HG02943 (cell line): Measurements from ENCODE around the gene CISD3.
A peak's percentile ranks its signal among the peaks of the same experiment; 100 is the strongest.

Experiments
- ATAC-seq: cut with Tn5 transposase; IDR thresholded peaks from one replicate; pipeline ENCODE4 v1.9.1; 2021; ENCODE audit warnings: mild to moderate bottlenecking, low read depth, moderate library complexity; ENCODE audit not compliant: unreplicated experiment

Gene CISD3

DNA sequence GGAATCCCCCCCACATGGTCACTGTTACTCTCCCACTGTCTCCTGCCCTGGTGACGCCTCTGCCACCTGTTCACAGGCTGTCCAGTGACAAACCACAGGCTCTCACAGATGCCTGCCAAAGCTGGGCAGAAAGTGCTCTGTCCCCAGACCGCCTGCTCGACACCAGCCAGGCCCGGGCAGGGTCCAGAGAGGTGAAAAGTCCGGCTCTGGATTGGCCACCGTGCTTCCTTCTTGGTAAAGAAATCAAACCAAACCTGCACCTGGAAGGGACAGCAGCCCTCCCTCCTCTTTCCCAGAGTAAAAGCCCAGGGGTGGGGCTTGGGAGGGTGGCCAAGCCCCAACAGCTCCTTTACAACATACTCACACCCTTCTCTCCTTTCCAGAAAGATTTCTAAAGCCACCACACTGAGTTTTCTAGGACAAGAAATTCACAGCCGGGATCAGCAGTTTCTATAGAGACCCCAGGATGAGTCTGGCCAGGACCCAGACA lies 11.8 kb downstream of the CISD3 start:
- ATAC-seq: no peak

- ATAC-seq: no peak
These were observed 12.5 kb downstream of the CISD3 start for GRCh38 chr17:38742411-38743308.

DNA sequence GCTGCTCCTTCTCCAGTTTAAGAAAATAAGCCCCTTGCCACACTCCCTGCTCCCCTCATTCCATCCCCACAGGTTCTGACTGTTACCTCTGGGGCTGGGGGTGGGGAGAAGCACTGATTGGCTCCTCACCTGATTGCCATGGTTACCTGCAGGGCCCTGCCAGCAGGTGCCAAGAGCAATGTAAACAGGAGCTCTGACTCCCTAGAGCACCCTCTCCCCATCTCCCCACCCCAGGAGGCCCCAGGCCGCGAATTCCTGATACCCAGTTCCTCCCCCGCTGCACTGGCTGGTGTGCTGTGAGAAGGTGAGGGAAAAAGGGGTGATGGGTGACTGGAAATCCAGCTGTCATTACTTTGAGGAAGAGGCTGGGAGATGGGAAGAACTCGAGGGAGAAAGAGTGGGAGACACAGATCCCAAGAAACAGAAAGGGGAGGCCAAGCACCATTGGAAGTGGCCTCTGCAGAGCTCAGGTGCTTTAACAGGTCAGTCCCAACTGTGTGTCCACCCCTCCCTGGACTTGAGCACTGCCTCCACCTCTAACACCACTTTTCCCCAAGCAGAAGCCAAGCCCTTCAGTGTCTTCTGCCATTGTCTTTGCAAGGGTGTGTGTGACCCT lies 13.5 kb downstream of the CISD3 start:
- no peak for ATAC-seq

- ATAC-seq: no peak
These were observed 15.4 kb downstream of the CISD3 start for GRCh38 chr17:38745545-38745944.

GRCh38 chr17:38746004-38746848 lies 16.1 kb downstream of the CISD3 start:
- no peak for ATAC-seq

DNA sequence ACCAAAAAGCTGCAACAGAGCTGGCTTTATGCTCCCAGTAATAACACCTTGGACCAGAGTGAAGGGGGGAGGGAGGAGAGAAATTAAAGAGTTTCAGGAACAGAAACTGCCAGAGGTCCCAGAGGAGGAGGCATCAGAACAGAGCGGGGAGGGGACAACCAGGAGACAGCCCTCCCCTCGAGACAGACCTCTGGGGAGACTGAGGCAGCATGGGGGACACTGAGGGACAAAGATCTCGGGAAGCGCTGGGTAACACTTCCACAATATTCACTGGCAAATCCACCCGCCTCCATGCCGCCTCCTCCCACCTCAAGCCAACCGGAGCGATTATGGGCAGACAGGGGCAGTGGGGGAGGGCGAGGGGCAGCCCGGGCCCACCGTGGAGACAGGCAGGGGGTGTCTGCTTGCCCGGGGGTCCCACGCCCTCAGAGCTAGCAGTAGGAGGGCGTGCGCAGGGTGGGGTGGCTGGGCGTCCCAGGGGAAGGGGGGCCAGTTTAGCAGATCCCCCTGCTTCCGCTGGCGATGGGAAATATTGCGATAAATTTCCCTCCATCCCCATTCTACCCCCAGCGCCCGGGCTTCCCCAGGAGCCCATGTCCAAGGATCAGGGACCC lies 16.8 kb downstream of the CISD3 start:
- ATAC-seq: no peak

DNA sequence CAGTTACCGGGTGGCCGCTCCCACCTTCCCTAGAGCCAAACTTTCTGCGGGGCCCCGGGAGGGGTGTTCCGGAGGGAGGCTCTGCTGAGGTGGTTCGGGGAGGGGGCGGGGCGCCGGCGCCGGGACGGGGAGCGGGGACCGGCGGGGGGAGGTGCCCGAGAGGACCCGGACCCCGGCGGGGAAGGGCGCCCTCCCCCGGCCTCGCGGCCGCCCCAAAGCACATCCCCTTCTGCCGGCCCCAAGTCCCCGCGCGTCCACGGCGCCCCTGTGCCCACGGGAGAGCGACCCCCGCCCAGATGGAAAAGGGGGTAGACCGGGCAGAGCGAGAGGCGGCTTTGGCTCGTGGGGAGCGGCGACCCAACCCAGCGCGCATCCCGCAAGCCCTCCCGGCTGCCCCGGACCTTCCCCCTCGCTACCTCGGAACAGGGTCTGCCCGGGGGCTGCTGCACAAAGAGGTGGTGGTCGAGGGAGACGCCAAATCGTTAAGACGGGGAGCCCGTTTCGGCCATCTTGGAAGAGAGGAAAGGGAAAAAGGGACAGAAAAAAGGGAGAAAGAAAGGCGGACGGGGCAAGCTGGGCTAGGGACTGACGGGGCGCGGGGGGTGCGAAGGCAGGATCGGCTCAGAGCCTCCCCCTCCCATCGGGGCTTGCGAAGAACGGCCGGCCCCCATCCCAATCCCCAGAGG lies 17.5 kb downstream of the CISD3 start:
- no peak for ATAC-seq

DNA sequence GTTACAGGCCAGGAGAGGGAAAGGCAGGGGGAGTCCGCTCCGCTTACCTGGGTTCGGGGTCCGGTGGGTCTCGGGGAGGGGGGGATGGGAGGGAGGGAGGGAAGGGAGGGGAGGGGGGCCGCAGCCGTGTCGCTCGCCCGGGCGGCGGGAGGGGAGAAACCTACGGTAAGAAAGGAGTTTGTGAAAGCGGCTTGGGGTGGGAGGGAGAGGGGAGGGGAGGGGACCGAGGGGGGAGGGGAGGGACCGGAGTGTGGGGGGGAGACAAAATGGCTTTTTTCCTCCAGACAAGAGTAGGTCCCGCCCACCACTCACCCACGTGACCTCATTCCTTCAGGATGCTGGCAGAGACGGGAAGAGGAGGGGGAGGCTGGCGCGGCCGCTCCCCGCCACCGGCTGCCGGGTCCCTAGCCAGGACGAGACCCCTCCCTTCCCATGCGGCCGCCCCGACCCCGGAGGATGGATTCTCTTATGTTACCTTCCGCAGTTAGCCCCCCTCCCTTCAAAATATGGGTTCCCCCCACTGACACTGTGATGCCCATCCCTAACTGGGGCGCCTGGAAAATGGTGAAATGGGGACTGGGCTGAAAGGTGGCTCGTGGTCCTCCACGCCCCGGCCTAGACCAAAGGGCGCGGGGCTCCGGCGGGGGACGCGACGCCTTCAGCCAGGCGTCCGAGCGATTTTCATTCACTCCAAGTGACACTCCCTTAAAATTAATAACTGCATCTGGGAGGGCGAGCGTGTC lies 18.2 kb downstream of the CISD3 start, which contains the start of gene PCGF2:
TSS of gene PCGF2 (minus strand) at position 188 of the 743 bp plus-strand sequence. CDS start 7,934 bp downstream, outside the sequence.
- no peak for ATAC-seq

- no peak for ATAC-seq
These were observed 18.7 kb downstream of the CISD3 start for GRCh38 chr17:38748892-38749222.

- no peak for ATAC-seq
These were observed 19.3 kb downstream of the CISD3 start for GRCh38 chr17:38749223-38750043.

GRCh38 chr17:38750044-38750311 lies 19.8 kb downstream of the CISD3 start:
- no peak for ATAC-seq

GRCh38 chr17:38750312-38751121 lies 20.4 kb downstream of the CISD3 start:
- ATAC-seq: no peak

GRCh38 chr17:38751144-38751807 lies 21.1 kb downstream of the CISD3 start:
- ATAC-seq: no peak

- no peak for ATAC-seq
These were observed 21.7 kb downstream of the CISD3 start for GRCh38 chr17:38751808-38752307.

DNA sequence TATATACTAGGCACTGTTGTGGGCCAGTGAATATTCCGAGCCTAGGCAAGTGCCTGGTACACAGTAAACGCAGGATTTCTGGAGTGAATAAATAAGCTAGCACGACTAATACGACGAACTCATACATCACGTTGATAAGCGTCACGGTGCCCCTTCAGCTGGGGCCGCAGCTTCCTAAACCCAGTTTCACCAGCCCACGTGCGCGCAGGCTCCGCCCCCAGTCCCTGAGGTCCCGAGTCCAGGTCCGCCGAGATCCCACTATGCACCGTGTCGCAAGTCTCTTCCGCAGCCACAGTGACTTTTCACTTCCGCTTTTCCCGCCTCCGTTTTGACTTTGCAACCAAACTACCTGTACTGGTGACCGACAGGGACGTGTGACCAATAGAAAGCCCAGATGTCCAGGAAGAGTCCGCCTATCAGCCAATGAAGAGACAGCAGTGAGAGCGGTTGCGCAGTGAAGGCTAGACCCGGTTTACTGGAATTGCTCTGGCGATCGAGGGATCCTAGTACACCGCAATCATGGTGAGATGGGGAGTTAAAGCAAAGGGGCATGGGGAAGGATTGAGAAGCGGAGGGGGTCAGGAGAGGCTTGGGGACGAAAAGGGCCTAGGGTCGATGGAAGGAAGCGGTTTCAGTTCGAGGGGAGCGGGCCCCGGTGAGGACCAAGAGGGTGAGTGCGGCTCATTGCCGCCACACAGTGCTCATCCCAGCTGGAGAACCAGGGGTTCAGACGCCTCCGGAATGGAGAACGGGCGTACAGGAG lies 22.3 kb downstream of the CISD3 start, which contains the start of gene PSMB3:
TSS of gene PSMB3 (plus strand) at position 434 of the 763 bp plus-strand sequence. CDS start at position 520, 86 bp downstream.
- peak; percentile 86 for ATAC-seq

GRCh38 chr17:38753071-38753506 lies 22.9 kb downstream of the CISD3 start:
- ATAC-seq: no peak
